ENCODE data around the gene MTCL3.
A peak's percentile ranks its signal among the peaks of the same experiment; 100 is the strongest.

GRCh38 chr6:127515234-127515793 lies 3.8 kb downstream of the MTCL3 start:
- TF ChIP-seq CTCF (conservative IDR thresholded peaks at IDR 0.05 in 1 of 2, IDR thresholded peaks at IDR 0.05 in 1 of 2; ENCODE audit: low read depth in 1 of 2, low read length in 2 of 2), result peak in 1 of 2 donors; percentile 20
- TF ChIP-seq EZH2 (IDR thresholded peaks at IDR 0.05; ENCODE audit: low read length, missing control alignments), result no peak

Measured in fibroblast of lung (primary cell).